ENCODE results near the gene PRR29. TPM values are rescaled to one million over a fixed set of nuclear protein-coding genes. Genes with fewer than 3 reads are reported as not detected.

The PRR29 gene
- polyA plus RNA-seq, 1 donor from 2014 or later: 2.8 TPM

GRCh38 chr17:64001763-64002529 is 3.8 kb downstream of the PRR29 start:
- H2AFZ ChIP-seq (ENCODE audit: low read depth, low read length): no peak overlapping the region
- no peaks in the 10 kb centered on the region for H3K79me2 ChIP-seq (replicated peaks; ENCODE audit: insufficient read depth, low read length)
- H3K9me3 ChIP-seq (ENCODE audit: low read length): no peaks in the 10 kb centered on the region
- no peaks in the 10 kb centered on the region for H3K9me2 ChIP-seq (ENCODE audit: insufficient read depth, low read length)
- no peak overlapping the region for H3K9ac ChIP-seq (ENCODE audit: low read length)
- no peaks in the 10 kb centered on the region for H3F3A ChIP-seq (ENCODE audit: insufficient read depth, low read length, poor library complexity, severe bottlenecking)
- H3K36me3 ChIP-seq (ENCODE audit: insufficient read depth, low read length): no peaks in the 10 kb centered on the region
- no peak for TF ChIP-seq CTCF (IDR thresholded peaks at IDR 0.05; ENCODE audit: poor library complexity, severe bottlenecking)
- TF ChIP-seq TAF1 (IDR thresholded peaks at IDR 0.05; ENCODE audit: low read depth): no peak
- no peak for TF ChIP-seq EZH2 (IDR thresholded peaks at IDR 0.05; ENCODE audit: borderline replicate concordance, insufficient read depth, low read length, poor library complexity, severe bottlenecking)
- TF ChIP-seq SMC3 (conservative IDR thresholded peaks at IDR 0.05; ENCODE audit: poor library complexity): no peak
- TF ChIP-seq REST (IDR thresholded peaks at IDR 0.05; ENCODE audit: borderline replicate concordance): no peak
- no peak for TF ChIP-seq EP300 (conservative IDR thresholded peaks at IDR 0.05; ENCODE audit: poor library complexity, severe bottlenecking)
- TF ChIP-seq RAD21 (conservative IDR thresholded peaks at IDR 0.05): no peak
- TF ChIP-seq MXI1 (conservative IDR thresholded peaks at IDR 0.05; ENCODE audit: poor library complexity, severe bottlenecking): no peak
- no peak for TF ChIP-seq POLR2AphosphoS5 (IDR thresholded peaks at IDR 0.05)
- no peak overlapping the region for H3K4me2 ChIP-seq (ENCODE audit: low read length)
- no peak overlapping the region for H3K4me3 ChIP-seq (ENCODE audit: low read length)
- H4K20me1 ChIP-seq (ENCODE audit: insufficient read depth): no peaks in the 10 kb centered on the region
- H3K27ac ChIP-seq (ENCODE audit: low read length): no peak overlapping the region
- H3K27me3 ChIP-seq (ENCODE audit: insufficient read depth, low read depth, low read length): no peaks in the 10 kb centered on the region

DNA sequence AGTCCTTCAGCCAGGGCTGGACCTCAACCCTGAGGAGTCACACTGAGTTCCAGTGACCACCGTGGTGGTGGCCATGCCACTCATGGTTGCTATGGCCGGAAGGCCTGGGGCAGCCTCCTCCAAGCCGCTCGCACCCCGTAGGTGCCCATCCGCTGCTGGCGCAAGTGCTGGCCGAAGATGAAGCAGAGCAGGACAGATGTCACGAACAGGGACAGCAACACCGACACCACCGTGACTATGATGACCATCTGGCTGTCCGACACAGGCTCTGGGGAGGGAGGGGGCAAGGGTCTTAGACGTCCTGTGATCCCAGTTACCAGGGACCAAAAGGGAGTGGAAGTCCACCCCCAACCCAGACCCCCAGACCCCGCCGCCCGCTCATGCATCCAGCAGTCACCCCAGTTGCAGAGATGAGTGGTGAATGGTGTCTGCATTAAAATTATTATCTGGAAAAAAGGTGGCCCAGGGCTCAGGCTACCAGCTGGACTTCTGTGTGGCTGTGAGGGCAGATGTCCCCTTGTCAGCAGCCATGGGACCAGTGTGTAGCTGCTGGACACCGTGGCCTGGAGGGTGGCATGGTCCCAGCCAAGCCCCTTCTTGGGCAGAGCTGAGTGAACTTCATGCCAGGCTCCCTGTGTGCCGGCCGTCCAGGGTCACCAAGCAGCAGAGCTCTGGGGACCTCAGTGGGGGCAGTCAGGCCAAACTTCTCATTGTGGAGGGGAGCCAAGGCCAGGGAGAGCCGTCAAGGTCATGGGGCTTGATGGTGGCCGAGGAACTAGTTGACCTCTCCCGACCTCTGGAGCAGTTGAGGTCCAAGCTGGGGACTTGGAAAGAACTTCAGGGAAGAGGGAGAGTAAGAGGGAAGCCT is 4.7 kb downstream of the PRR29 start:
- Histone ChIP-seq H3K27me3 (ENCODE audit: insufficient read depth, low read depth, low read length) (no peaks in the 10 kb centered on the region), H3F3A (ENCODE audit: insufficient read depth, low read length, poor library complexity, severe bottlenecking) (no peaks in the 10 kb centered on the region), H3K4me3 (ENCODE audit: low read length) (no peak overlapping the region), H3K36me3 (ENCODE audit: insufficient read depth, low read length) (no peaks in the 10 kb centered on the region), H3K9ac (ENCODE audit: low read length) (no peak overlapping the region), H3K79me2 (replicated peaks; ENCODE audit: insufficient read depth, low read length) (no peaks in the 10 kb centered on the region), H3K27ac (ENCODE audit: low read length) (no peak overlapping the region), H3K9me2 (ENCODE audit: insufficient read depth, low read length) (no peaks in the 10 kb centered on the region), H3K9me3 (ENCODE audit: low read length) (no peaks in the 10 kb centered on the region), H2AFZ (ENCODE audit: low read depth, low read length) (no peak overlapping the region), H3K4me2 (ENCODE audit: low read length) (no peak overlapping the region), H4K20me1 (ENCODE audit: insufficient read depth) (no peaks in the 10 kb centered on the region)
- no peak for TF ChIP-seq RAD21 (conservative IDR thresholded peaks at IDR 0.05)
- TF ChIP-seq TAF1 (IDR thresholded peaks at IDR 0.05; ENCODE audit: low read depth): no peak
- TF ChIP-seq REST (IDR thresholded peaks at IDR 0.05; ENCODE audit: borderline replicate concordance): no peak
- no peak for TF ChIP-seq SMC3 (conservative IDR thresholded peaks at IDR 0.05; ENCODE audit: poor library complexity)
